Liver (tissue), 9 donors: ENCODE data around the gene SLX4IP. TPM values are rescaled to one million over a fixed set of nuclear protein-coding genes. Genes with fewer than 3 reads are reported as not detected.

Experiments
- DNase-seq: peaks from one replicate; pipeline ENCODE4 v3.0.0-alpha.2; 2017; ENCODE audit warnings: low spot score
- H3K27ac ChIP-seq, 2 donors: one replicate each; pipeline ENCODE4 v1.7.0; 2013; ENCODE audit warnings: inconsistent platforms in 2 of 2, low read length in 2 of 2, control low read depth in 1 of 2, low read depth in 1 of 2, mild to moderate bottlenecking in 1 of 2
- H3K27me3 ChIP-seq, 4 donors: one replicate each; pipeline versions ENCODE4 v1.6.1 to v1.7.0; 2013; ENCODE audit warnings: low read length in 3 of 4, inconsistent platforms in 1 of 4, mild to moderate bottlenecking in 1 of 4, moderate library complexity in 1 of 4; ENCODE audit not compliant: control insufficient read depth in 4 of 4, insufficient read depth in 4 of 4
- H3K36me3 ChIP-seq, 4 donors: one replicate each; pipeline versions ENCODE4 v1.6.1 to v1.7.0; 2013; ENCODE audit warnings: low read length in 3 of 4, mild to moderate bottlenecking in 3 of 4, low read depth in 1 of 4, moderate library complexity in 1 of 4; ENCODE audit not compliant: control insufficient read depth in 4 of 4, insufficient read depth in 3 of 4
- H3K4me1 ChIP-seq, 4 donors: one replicate each; pipeline versions ENCODE4 v1.6.1 to v1.7.0; 2013; ENCODE audit warnings: low read length in 3 of 4, mild to moderate bottlenecking in 3 of 4, moderate library complexity in 1 of 4; ENCODE audit not compliant: control insufficient read depth in 4 of 4, insufficient read depth in 4 of 4
- H3K4me3 ChIP-seq, 3 donors: one replicate each; pipeline versions ENCODE4 v1.6.1 to v1.7.0; 2013; ENCODE audit warnings: low read length in 3 of 3, control low read depth in 1 of 3, low read depth in 1 of 3, mild to moderate bottlenecking in 1 of 3
- H3K9ac ChIP-seq, 2 donors: one replicate each; pipeline ENCODE4 v1.7.0; 2013; ENCODE audit warnings: low read length in 2 of 2, mild to moderate bottlenecking in 2 of 2, moderate library complexity in 2 of 2, control low read depth in 1 of 2, low read depth in 1 of 2
- H3K9me3 ChIP-seq, 4 donors: one replicate each; pipeline versions ENCODE4 v1.6.1 to v1.7.0; 2013; ENCODE audit warnings: low read length in 3 of 4; ENCODE audit not compliant: control insufficient read depth in 4 of 4
- EGR1 ChIP-seq, 2 donors: IDR thresholded peaks; 2 replicates each; pipeline ENCODE4 v1.6.1; 2016 to 2018; ENCODE audit warnings: antibody characterized with exemption in 2 of 2, low read depth in 2 of 2
- FOXA1 ChIP-seq: IDR thresholded peaks from 2 replicates; pipeline ENCODE4 v1.6.1; 2016; ENCODE audit warnings: antibody characterized with exemption
- FOXA2 ChIP-seq: IDR thresholded peaks from 2 replicates; pipeline ENCODE4 v1.6.1; 2016; ENCODE audit warnings: antibody characterized with exemption
- GABPA ChIP-seq, 2 donors: IDR thresholded peaks in 1 of 2; conservative IDR thresholded peaks in 1 of 2; 2 replicates each; pipeline ENCODE4 v1.6.1; 2016; ENCODE audit warnings: antibody characterized with exemption in 2 of 2, mild to moderate bottlenecking in 1 of 2, moderate library complexity in 1 of 2
- HNF4A ChIP-seq, 2 donors: conservative IDR thresholded peaks; 2 replicates each; pipeline ENCODE4 v1.6.1; 2016; ENCODE audit warnings: antibody characterized with exemption in 2 of 2, mild to moderate bottlenecking in 2 of 2
- HNF4G ChIP-seq: IDR thresholded peaks from 2 replicates; pipeline ENCODE4 v1.6.1; 2016; ENCODE audit warnings: antibody characterized with exemption
- JUND ChIP-seq, 2 donors: IDR thresholded peaks; 2 replicates each; pipeline ENCODE4 v1.6.1; 2016; ENCODE audit warnings: antibody characterized with exemption in 2 of 2
- NR2F2 ChIP-seq: IDR thresholded peaks from 2 replicates; pipeline ENCODE4 v1.6.1; 2016; ENCODE audit warnings: antibody characterized with exemption
- RAD21 ChIP-seq, 2 donors: IDR thresholded peaks; 2 replicates each; pipeline ENCODE4 v1.6.1; 2016; ENCODE audit warnings: antibody characterized with exemption in 2 of 2, mild to moderate bottlenecking in 2 of 2
- RXRA ChIP-seq, 2 donors: IDR thresholded peaks; 2 replicates each; pipeline ENCODE4 v1.6.1; 2017 to 2018; ENCODE audit warnings: antibody characterized with exemption in 2 of 2, mild to moderate bottlenecking in 1 of 2
- SP1 ChIP-seq: IDR thresholded peaks from 2 replicates; pipeline ENCODE4 v1.6.1; 2018; ENCODE audit warnings: antibody characterized with exemption, mild to moderate bottlenecking
- TAF1 ChIP-seq: conservative IDR thresholded peaks from 2 replicates; pipeline ENCODE4 v1.6.1; 2016; ENCODE audit warnings: antibody characterized with exemption, mild to moderate bottlenecking
- YY1 ChIP-seq: IDR thresholded peaks from 2 replicates; pipeline ENCODE4 v1.6.1; 2016; ENCODE audit warnings: antibody characterized with exemption, mild to moderate bottlenecking
- WGBS: extraction: QIAGEN DNeasy Blood & Tissue Kit; methylation state at CpG from one replicate; pipeline ENCODE4 v1.1.7; 2013; 5-methylcytosine and 5-hydroxymethylcytosine counted together
- polyA plus RNA-seq, 2 donors: library from polyadenylated mRNA; stranded (reverse) in 1 of 2; unstranded in 1 of 2; fragments of 200-250 nt in 1 of 2; fragments of >200 nt in 1 of 2; fragmentation: Nextera tagmentation in 1 of 2; extraction: Ambion mirVana in 1 of 2; gene quantifications; one replicate each; pipeline versions ENCODE4 v1.2.1 to v1.2.3, GENCODE V29; 2013 to 2015
- total RNA-seq, 2 donors: library from RNA; depleted of rRNA; stranded (reverse); fragments of >200 nt; gene quantifications; one replicate each; pipeline ENCODE4 v1.2.3, GENCODE V29; 2014
- TF ChIP-seq, protein P1 (sequence below): IDR thresholded peaks from 2 replicates; pipeline ENCODE4 v1.6.1; 2016; ENCODE audit warnings: antibody characterized with exemption, mild to moderate bottlenecking
- TF ChIP-seq, protein P2 (sequence below): IDR thresholded peaks from 2 replicates; pipeline ENCODE4 v1.6.1; 2016; ENCODE audit warnings: antibody characterized with exemption
- TF ChIP-seq, protein P3 (sequence below): IDR thresholded peaks from 2 replicates; pipeline ENCODE4 v1.6.1; 2016; ENCODE audit warnings: antibody characterized with exemption
- TF ChIP-seq, protein P4 (sequence below): IDR thresholded peaks from 2 replicates; pipeline ENCODE4 v1.6.1; 2016; ENCODE audit warnings: antibody characterized with exemption
- TF ChIP-seq, protein P5 (sequence below): fragments of 150-350 bp; IDR thresholded peaks from 2 replicates; pipeline ENCODE4 v1.5.1; 2017; ENCODE audit warnings: improper control_type of control experiment, low read depth, low read length; ENCODE audit not compliant: missing input control
- donor health status: healthy.
- donor health status: healthy.
- donor health status: healthy.
- donor health status: healthy.
- donor health status: healthy.

Gene SLX4IP
- total and polyA plus RNA-seq, 4 donors = 1.1 to 3.4 (median 2.7) TPM

GRCh38 chr20:10662661-10663458 is 227.8 kb downstream of the SLX4IP start:
- DNase-seq = no peak
- no peak overlapping the region for H3K4me3 ChIP-seq
- H3K27ac ChIP-seq = no peak overlapping the region
- no peaks in the 10 kb centered on the region for H3K9me3 ChIP-seq
- H3K4me1 ChIP-seq = no peaks in the 10 kb centered on the region
- TF ChIP-seq NR2F2 (no peak), HNF4G (no peak), GABPA (IDR thresholded peaks at IDR 0.05 in 1 of 2, conservative IDR thresholded peaks at IDR 0.05 in 1 of 2) (no peak), RXRA (IDR thresholded peaks at IDR 0.05) (no peak), SP1 (no peak), TAF1 (no peak), FOXA1 (no peak), FOXA2 (no peak), HNF4A (conservative IDR thresholded peaks at IDR 0.05) (no peak), EGR1 (IDR thresholded peaks at IDR 0.05; ENCODE audit: low read depth in 2 of 2) (no peak), YY1 (no peak), JUND (IDR thresholded peaks at IDR 0.05) (no peak), RAD21 (IDR thresholded peaks at IDR 0.05) (no peak)
- TF ChIP-seq, protein P1, sequence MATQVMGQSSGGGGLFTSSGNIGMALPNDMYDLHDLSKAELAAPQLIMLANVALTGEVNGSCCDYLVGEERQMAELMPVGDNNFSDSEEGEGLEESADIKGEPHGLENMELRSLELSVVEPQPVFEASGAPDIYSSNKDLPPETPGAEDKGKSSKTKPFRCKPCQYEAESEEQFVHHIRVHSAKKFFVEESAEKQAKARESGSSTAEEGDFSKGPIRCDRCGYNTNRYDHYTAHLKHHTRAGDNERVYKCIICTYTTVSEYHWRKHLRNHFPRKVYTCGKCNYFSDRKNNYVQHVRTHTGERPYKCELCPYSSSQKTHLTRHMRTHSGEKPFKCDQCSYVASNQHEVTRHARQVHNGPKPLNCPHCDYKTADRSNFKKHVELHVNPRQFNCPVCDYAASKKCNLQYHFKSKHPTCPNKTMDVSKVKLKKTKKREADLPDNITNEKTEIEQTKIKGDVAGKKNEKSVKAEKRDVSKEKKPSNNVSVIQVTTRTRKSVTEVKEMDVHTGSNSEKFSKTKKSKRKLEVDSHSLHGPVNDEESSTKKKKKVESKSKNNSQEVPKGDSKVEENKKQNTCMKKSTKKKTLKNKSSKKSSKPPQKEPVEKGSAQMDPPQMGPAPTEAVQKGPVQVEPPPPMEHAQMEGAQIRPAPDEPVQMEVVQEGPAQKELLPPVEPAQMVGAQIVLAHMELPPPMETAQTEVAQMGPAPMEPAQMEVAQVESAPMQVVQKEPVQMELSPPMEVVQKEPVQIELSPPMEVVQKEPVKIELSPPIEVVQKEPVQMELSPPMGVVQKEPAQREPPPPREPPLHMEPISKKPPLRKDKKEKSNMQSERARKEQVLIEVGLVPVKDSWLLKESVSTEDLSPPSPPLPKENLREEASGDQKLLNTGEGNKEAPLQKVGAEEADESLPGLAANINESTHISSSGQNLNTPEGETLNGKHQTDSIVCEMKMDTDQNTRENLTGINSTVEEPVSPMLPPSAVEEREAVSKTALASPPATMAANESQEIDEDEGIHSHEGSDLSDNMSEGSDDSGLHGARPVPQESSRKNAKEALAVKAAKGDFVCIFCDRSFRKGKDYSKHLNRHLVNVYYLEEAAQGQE = no peak
- TF ChIP-seq, protein P2, sequence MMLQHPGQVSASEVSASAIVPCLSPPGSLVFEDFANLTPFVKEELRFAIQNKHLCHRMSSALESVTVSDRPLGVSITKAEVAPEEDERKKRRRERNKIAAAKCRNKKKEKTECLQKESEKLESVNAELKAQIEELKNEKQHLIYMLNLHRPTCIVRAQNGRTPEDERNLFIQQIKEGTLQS = no peak
- TF ChIP-seq, protein P3, sequence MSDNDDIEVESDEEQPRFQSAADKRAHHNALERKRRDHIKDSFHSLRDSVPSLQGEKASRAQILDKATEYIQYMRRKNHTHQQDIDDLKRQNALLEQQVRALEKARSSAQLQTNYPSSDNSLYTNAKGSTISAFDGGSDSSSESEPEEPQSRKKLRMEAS = no peak
- TF ChIP-seq, protein P4, sequence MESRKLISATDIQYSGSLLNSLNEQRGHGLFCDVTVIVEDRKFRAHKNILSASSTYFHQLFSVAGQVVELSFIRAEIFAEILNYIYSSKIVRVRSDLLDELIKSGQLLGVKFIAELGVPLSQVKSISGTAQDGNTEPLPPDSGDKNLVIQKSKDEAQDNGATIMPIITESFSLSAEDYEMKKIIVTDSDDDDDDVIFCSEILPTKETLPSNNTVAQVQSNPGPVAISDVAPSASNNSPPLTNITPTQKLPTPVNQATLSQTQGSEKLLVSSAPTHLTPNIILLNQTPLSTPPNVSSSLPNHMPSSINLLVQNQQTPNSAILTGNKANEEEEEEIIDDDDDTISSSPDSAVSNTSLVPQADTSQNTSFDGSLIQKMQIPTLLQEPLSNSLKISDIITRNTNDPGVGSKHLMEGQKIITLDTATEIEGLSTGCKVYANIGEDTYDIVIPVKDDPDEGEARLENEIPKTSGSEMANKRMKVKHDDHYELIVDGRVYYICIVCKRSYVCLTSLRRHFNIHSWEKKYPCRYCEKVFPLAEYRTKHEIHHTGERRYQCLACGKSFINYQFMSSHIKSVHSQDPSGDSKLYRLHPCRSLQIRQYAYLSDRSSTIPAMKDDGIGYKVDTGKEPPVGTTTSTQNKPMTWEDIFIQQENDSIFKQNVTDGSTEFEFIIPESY = no peak
- TF ChIP-seq, protein P5, sequence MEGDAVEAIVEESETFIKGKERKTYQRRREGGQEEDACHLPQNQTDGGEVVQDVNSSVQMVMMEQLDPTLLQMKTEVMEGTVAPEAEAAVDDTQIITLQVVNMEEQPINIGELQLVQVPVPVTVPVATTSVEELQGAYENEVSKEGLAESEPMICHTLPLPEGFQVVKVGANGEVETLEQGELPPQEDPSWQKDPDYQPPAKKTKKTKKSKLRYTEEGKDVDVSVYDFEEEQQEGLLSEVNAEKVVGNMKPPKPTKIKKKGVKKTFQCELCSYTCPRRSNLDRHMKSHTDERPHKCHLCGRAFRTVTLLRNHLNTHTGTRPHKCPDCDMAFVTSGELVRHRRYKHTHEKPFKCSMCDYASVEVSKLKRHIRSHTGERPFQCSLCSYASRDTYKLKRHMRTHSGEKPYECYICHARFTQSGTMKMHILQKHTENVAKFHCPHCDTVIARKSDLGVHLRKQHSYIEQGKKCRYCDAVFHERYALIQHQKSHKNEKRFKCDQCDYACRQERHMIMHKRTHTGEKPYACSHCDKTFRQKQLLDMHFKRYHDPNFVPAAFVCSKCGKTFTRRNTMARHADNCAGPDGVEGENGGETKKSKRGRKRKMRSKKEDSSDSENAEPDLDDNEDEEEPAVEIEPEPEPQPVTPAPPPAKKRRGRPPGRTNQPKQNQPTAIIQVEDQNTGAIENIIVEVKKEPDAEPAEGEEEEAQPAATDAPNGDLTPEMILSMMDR = no peak
- H3K27me3 ChIP-seq = no peaks in the 10 kb centered on the region
- WGBS = 83% methylated on average over 10 of the region's 10 CpGs
- peaks cover 0 to 4% (median 0%) of the 10 kb centered on the region in 4 donors for H3K36me3 ChIP-seq
- no peak overlapping the region for H3K9ac ChIP-seq
